HT-29 (cell line): ENCODE data around the gene NPHP4. TPM values are rescaled to one million over a fixed set of nuclear protein-coding genes. Genes with fewer than 3 reads are reported as not detected.
"Not testable (repeated sequence)": the region's sequence is repeated elsewhere in the genome, so short reads cannot be mapped to it uniquely, and the experiment has no call there.

Experiments used
- DNase-seq: peaks from one replicate; pipeline ENCODE4 v3.0.0-alpha.2; 2015; ENCODE audit warnings: low spot score
- total RNA-seq: library from RNA; depleted of rRNA; stranded (reverse); fragments of >200 nt; shearing (Covaris generic); gene quantifications from 2 replicates; pipeline ENCODE4 v1.2.3, GENCODE V29; 2014

The NPHP4 gene
- total RNA-seq, 1 experiment from 2014 or later: 15.8 TPM

GRCh38 chr1:5934058-5934884, 58.0 kb downstream of the NPHP4 start:
- DNase-seq: no peak

GRCh38 chr1:5933676-5934057, 58.6 kb downstream of the NPHP4 start:
- DNase-seq: no peak

GRCh38 chr1:5933050-5933449, 59.2 kb downstream of the NPHP4 start:
- DNase-seq: no peak

GRCh38 chr1:5928714-5929400, 63.4 kb downstream of the NPHP4 start:
- no peak for DNase-seq

- no peak for DNase-seq
Measured at GRCh38 chr1:5927506-5928370, 64.5 kb downstream of the NPHP4 start.

- no peak for DNase-seq
Measured at GRCh38 chr1:5926686-5927435, 65.4 kb downstream of the NPHP4 start.

- DNase-seq: not testable (repeated sequence)
Measured at GRCh38 chr1:5922700-5923330, 69.4 kb downstream of the NPHP4 start.

GRCh38 chr1:5921671-5922070, 70.6 kb downstream of the NPHP4 start:
- no peak for DNase-seq

GRCh38 chr1:5921129-5921528, 71.1 kb downstream of the NPHP4 start:
- DNase-seq: no peak

- DNase-seq: no peak
Measured at GRCh38 chr1:5920201-5920600, 72.0 kb downstream of the NPHP4 start.

GRCh38 chr1:5918275-5918649, 74.0 kb downstream of the NPHP4 start:
- no peak for DNase-seq

- no peak for DNase-seq
Measured at GRCh38 chr1:5917591-5918274, 74.5 kb downstream of the NPHP4 start.

- no peak for DNase-seq
Measured at GRCh38 chr1:5917281-5917590, 75.0 kb downstream of the NPHP4 start.

- DNase-seq: no peak
Measured at GRCh38 chr1:5916572-5917280, 75.5 kb downstream of the NPHP4 start.

- peak; percentile 42 for DNase-seq
Measured at GRCh38 chr1:5915587-5916571, 76.3 kb downstream of the NPHP4 start.

- DNase-seq: no peak
Measured at GRCh38 chr1:5914676-5915365, 77.4 kb downstream of the NPHP4 start.

- DNase-seq: no peak
Measured at GRCh38 chr1:5913876-5914275, 78.3 kb downstream of the NPHP4 start.
